OCI-LY3 (cell line): ENCODE results near the gene KRTAP4-16.

Experiments used
- EZH2phosphoT487 ChIP-seq: fragments of 200-600 bp; shearing (Covaris generic); IDR thresholded peaks from 2 replicates; pipeline ENCODE4 v1.6.1; 2018; ENCODE audit warnings: antibody characterized with exemption, mixed run types, low read depth
- TF ChIP-seq, protein P1 (sequence below): fragments of 200-600, 300-600 bp; sonication (generic); IDR thresholded peaks from 2 replicates; pipeline ENCODE4 v1.5.1; 2014; ENCODE audit warnings: antibody characterized with exemption, low read length, low read depth

GRCh38 chr17:41107941-41108450, 6.0 kb upstream of the KRTAP4-16 start:
- TF ChIP-seq EZH2phosphoT487 = no peak
- TF ChIP-seq, protein P1, sequence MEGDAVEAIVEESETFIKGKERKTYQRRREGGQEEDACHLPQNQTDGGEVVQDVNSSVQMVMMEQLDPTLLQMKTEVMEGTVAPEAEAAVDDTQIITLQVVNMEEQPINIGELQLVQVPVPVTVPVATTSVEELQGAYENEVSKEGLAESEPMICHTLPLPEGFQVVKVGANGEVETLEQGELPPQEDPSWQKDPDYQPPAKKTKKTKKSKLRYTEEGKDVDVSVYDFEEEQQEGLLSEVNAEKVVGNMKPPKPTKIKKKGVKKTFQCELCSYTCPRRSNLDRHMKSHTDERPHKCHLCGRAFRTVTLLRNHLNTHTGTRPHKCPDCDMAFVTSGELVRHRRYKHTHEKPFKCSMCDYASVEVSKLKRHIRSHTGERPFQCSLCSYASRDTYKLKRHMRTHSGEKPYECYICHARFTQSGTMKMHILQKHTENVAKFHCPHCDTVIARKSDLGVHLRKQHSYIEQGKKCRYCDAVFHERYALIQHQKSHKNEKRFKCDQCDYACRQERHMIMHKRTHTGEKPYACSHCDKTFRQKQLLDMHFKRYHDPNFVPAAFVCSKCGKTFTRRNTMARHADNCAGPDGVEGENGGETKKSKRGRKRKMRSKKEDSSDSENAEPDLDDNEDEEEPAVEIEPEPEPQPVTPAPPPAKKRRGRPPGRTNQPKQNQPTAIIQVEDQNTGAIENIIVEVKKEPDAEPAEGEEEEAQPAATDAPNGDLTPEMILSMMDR = no peak
